T-helper 2 cell treated with Interferon-gamma antibody and Interleukin-4, amounts not matched to agents 5 μg/mL and 100 μg/mL, for 36 hours (primary cell): Measurements from ENCODE around the gene LCORL.

Source experiments
- DNase-seq: peaks from one replicate; pipeline ENCODE4 v3.0.0; 2021; ENCODE audit warnings: low spot score
- H3K27ac Mint-ChIP-seq: one replicate; pipeline ENCODE4 v1.8.0; 2021; ENCODE audit warnings: mild to moderate bottlenecking, mixed read lengths
- H3K27me3 Mint-ChIP-seq: one replicate; pipeline ENCODE4 v1.8.0; 2021; ENCODE audit warnings: low read depth, mixed read lengths
- H3K36me3 Mint-ChIP-seq: one replicate; pipeline ENCODE4 v1.8.0; 2021; ENCODE audit warnings: low read depth, mixed read lengths
- H3K4me1 Mint-ChIP-seq: one replicate; pipeline ENCODE4 v1.8.0; 2021; ENCODE audit warnings: low read depth, mixed read lengths
- H3K4me3 Mint-ChIP-seq: one replicate; pipeline ENCODE4 v1.8.0; 2022; ENCODE audit warnings: mild to moderate bottlenecking, moderate library complexity, mixed read lengths
- H3K9me3 Mint-ChIP-seq: one replicate; pipeline ENCODE4 v1.8.0; 2021; ENCODE audit warnings: mixed read lengths

The LCORL gene

GRCh38 chr4:17997129-17997528 is 24.4 kb downstream of the LCORL start:
- Mint-ChIP-seq H3K4me3 (no peak overlapping the region), H3K4me1 (peaks cover 1% of the 10 kb centered on the region), H3K9me3 (peaks cover under 1% of the 10 kb centered on the region), H3K27ac (no peak overlapping the region), H3K36me3 (no peaks in the 10 kb centered on the region), H3K27me3 (no peaks in the 10 kb centered on the region)
- DNase-seq = no peak

GRCh38 chr4:17995165-17995564 is 26.4 kb downstream of the LCORL start:
- no peak overlapping the region for H3K4me3 Mint-ChIP-seq
- peaks cover 7% of the 10 kb centered on the region for H3K9me3 Mint-ChIP-seq
- no peaks in the 10 kb centered on the region for H3K27me3 Mint-ChIP-seq
- H3K4me1 Mint-ChIP-seq = peaks cover 1% of the 10 kb centered on the region
- H3K27ac Mint-ChIP-seq = no peak overlapping the region
- no peaks in the 10 kb centered on the region for H3K36me3 Mint-ChIP-seq
- DNase-seq = no peak

GRCh38 chr4:17985832-17986231 is 35.7 kb downstream of the LCORL start:
- no peak overlapping the region for H3K27ac Mint-ChIP-seq
- peaks cover 64% of the 10 kb centered on the region for H3K9me3 Mint-ChIP-seq

GRCh38 chr4:17981063-17981462 is 40.5 kb downstream of the LCORL start:
- no peak overlapping the region for H3K4me3 Mint-ChIP-seq
- H3K27me3 Mint-ChIP-seq = no peaks in the 10 kb centered on the region
- H3K27ac Mint-ChIP-seq = no peak overlapping the region
- no peaks in the 10 kb centered on the region for H3K36me3 Mint-ChIP-seq
- no peak for DNase-seq
- no peaks in the 10 kb centered on the region for H3K4me1 Mint-ChIP-seq
- peaks cover 41% of the 10 kb centered on the region for H3K9me3 Mint-ChIP-seq

More at GRCh38 chr4:17985832-17986231, 35.7 kb downstream of the LCORL start:
- Mint-ChIP-seq H3K4me3 (no peak overlapping the region), H3K27me3 (no peaks in the 10 kb centered on the region), H3K4me1 (no peaks in the 10 kb centered on the region), H3K36me3 (peaks cover 2% of the 10 kb centered on the region)
- DNase-seq = no peak

- Mint-ChIP-seq H3K27ac (no peak overlapping the region), H3K36me3 (no peaks in the 10 kb centered on the region), H3K4me1 (no peaks in the 10 kb centered on the region), H3K27me3 (no peaks in the 10 kb centered on the region), H3K9me3 (no peaks in the 10 kb centered on the region), H3K4me3 (no peak overlapping the region)
- no peak for DNase-seq
Observed at GRCh38 chr4:17968721-17969120, 52.8 kb downstream of the LCORL start.

GRCh38 chr4:17967078-17967477 is 54.5 kb downstream of the LCORL start:
- no peaks in the 10 kb centered on the region for H3K4me1 Mint-ChIP-seq
- no peak overlapping the region for H3K27ac Mint-ChIP-seq
- peaks cover 3% of the 10 kb centered on the region for H3K36me3 Mint-ChIP-seq
- no peaks in the 10 kb centered on the region for H3K27me3 Mint-ChIP-seq
- no peaks in the 10 kb centered on the region for H3K9me3 Mint-ChIP-seq
- H3K4me3 Mint-ChIP-seq = no peak overlapping the region
- no peak for DNase-seq

GRCh38 chr4:17966312-17966711 is 55.2 kb downstream of the LCORL start:
- Mint-ChIP-seq H3K4me1 (no peaks in the 10 kb centered on the region), H3K9me3 (no peaks in the 10 kb centered on the region), H3K27me3 (no peaks in the 10 kb centered on the region), H3K4me3 (no peak overlapping the region), H3K27ac (no peak overlapping the region), H3K36me3 (peaks cover 4% of the 10 kb centered on the region)
- DNase-seq = no peak

- H3K27me3 Mint-ChIP-seq = no peaks in the 10 kb centered on the region
- H3K9me3 Mint-ChIP-seq = no peaks in the 10 kb centered on the region
- H3K27ac Mint-ChIP-seq = no peak overlapping the region
- DNase-seq = no peak
- H3K4me3 Mint-ChIP-seq = no peak overlapping the region
- peaks cover 4% of the 10 kb centered on the region for H3K36me3 Mint-ChIP-seq
- no peaks in the 10 kb centered on the region for H3K4me1 Mint-ChIP-seq
Observed at GRCh38 chr4:17964576-17964975, 57.0 kb downstream of the LCORL start.

GRCh38 chr4:17962171-17962570 is 59.4 kb downstream of the LCORL start:
- no peaks in the 10 kb centered on the region for H3K9me3 Mint-ChIP-seq
- DNase-seq = no peak
- no peak overlapping the region for H3K27ac Mint-ChIP-seq
- H3K36me3 Mint-ChIP-seq = peaks cover 6% of the 10 kb centered on the region
- no peaks in the 10 kb centered on the region for H3K27me3 Mint-ChIP-seq
- no peak overlapping the region for H3K4me3 Mint-ChIP-seq
- H3K4me1 Mint-ChIP-seq = no peaks in the 10 kb centered on the region

GRCh38 chr4:17961249-17961648 is 60.3 kb downstream of the LCORL start:
- no peaks in the 10 kb centered on the region for H3K9me3 Mint-ChIP-seq
- no peaks in the 10 kb centered on the region for H3K27me3 Mint-ChIP-seq
- no peak overlapping the region for H3K27ac Mint-ChIP-seq
- DNase-seq = no peak
- no peaks in the 10 kb centered on the region for H3K4me1 Mint-ChIP-seq
- H3K36me3 Mint-ChIP-seq = peaks cover 8% of the 10 kb centered on the region
- no peak overlapping the region for H3K4me3 Mint-ChIP-seq

- no peaks in the 10 kb centered on the region for H3K4me1 Mint-ChIP-seq
- H3K27ac Mint-ChIP-seq = no peak overlapping the region
- no peaks in the 10 kb centered on the region for H3K9me3 Mint-ChIP-seq
- no peak for DNase-seq
- H3K27me3 Mint-ChIP-seq = no peaks in the 10 kb centered on the region
- no peak overlapping the region for H3K4me3 Mint-ChIP-seq
- peaks cover 12% of the 10 kb centered on the region for H3K36me3 Mint-ChIP-seq
Observed at GRCh38 chr4:17958181-17958580, 63.4 kb downstream of the LCORL start.

- Mint-ChIP-seq H3K36me3 (peaks cover 13% of the 10 kb centered on the region), H3K27ac (no peak overlapping the region), H3K4me3 (no peak overlapping the region)
Observed at GRCh38 chr4:17957688-17958087, 63.9 kb downstream of the LCORL start.

GRCh38 chr4:17956245-17956644 is 65.3 kb downstream of the LCORL start:
- Mint-ChIP-seq H3K36me3 (peaks cover 9% of the 10 kb centered on the region), H3K9me3 (no peaks in the 10 kb centered on the region), H3K27me3 (no peaks in the 10 kb centered on the region), H3K4me1 (no peaks in the 10 kb centered on the region), H3K27ac (no peak overlapping the region), H3K4me3 (no peak overlapping the region)
- DNase-seq = no peak

More at GRCh38 chr4:17957688-17958087, 63.9 kb downstream of the LCORL start:
- Mint-ChIP-seq H3K27me3 (no peaks in the 10 kb centered on the region), H3K9me3 (no peaks in the 10 kb centered on the region), H3K4me1 (no peaks in the 10 kb centered on the region)
- DNase-seq = no peak

- Mint-ChIP-seq H3K9me3 (no peaks in the 10 kb centered on the region), H3K36me3 (no peaks in the 10 kb centered on the region), H3K27me3 (no peaks in the 10 kb centered on the region), H3K4me1 (no peaks in the 10 kb centered on the region), H3K27ac (no peak overlapping the region), H3K4me3 (no peak overlapping the region)
- DNase-seq = no peak
Observed at GRCh38 chr4:17945303-17945702, 76.3 kb downstream of the LCORL start.

- H3K27ac Mint-ChIP-seq = no peak overlapping the region
- DNase-seq = no peak
- H3K9me3 Mint-ChIP-seq = no peaks in the 10 kb centered on the region
- H3K4me3 Mint-ChIP-seq = no peak overlapping the region
- H3K4me1 Mint-ChIP-seq = no peaks in the 10 kb centered on the region
- H3K36me3 Mint-ChIP-seq = no peaks in the 10 kb centered on the region
- H3K27me3 Mint-ChIP-seq = no peaks in the 10 kb centered on the region
Observed at GRCh38 chr4:17941731-17942130, 79.8 kb downstream of the LCORL start.
